ENCODE measurements around the gene MYRFL. TPM values are rescaled to one million over a fixed set of nuclear protein-coding genes. Genes with fewer than 3 reads are reported as not detected.

The MYRFL gene
- total RNA-seq, 1 donor from 2014 or later = not detected

GRCh38 chr12:69866698-69867097 is 41.7 kb downstream of the MYRFL start:
- TF ChIP-seq, protein P1, sequence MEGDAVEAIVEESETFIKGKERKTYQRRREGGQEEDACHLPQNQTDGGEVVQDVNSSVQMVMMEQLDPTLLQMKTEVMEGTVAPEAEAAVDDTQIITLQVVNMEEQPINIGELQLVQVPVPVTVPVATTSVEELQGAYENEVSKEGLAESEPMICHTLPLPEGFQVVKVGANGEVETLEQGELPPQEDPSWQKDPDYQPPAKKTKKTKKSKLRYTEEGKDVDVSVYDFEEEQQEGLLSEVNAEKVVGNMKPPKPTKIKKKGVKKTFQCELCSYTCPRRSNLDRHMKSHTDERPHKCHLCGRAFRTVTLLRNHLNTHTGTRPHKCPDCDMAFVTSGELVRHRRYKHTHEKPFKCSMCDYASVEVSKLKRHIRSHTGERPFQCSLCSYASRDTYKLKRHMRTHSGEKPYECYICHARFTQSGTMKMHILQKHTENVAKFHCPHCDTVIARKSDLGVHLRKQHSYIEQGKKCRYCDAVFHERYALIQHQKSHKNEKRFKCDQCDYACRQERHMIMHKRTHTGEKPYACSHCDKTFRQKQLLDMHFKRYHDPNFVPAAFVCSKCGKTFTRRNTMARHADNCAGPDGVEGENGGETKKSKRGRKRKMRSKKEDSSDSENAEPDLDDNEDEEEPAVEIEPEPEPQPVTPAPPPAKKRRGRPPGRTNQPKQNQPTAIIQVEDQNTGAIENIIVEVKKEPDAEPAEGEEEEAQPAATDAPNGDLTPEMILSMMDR (IDR thresholded peaks at IDR 0.05; ENCODE audit: partially characterized antibody, unreplicated experiment) = no peak
- Mint-ChIP-seq H3K36me3 (ENCODE audit: unreplicated experiment) (no peaks in the 10 kb centered on the region), H3K27ac (ENCODE audit: unreplicated experiment) (no peak overlapping the region), H3K4me1 (ENCODE audit: low read depth, unreplicated experiment) (no peaks in the 10 kb centered on the region), H3K9me3 (ENCODE audit: unreplicated experiment) (no peaks in the 10 kb centered on the region), H3K4me3 (ENCODE audit: unreplicated experiment) (no peak overlapping the region), H3K27me3 (ENCODE audit: unreplicated experiment) (no peaks in the 10 kb centered on the region)
- DNase-seq = no peak

DNA sequence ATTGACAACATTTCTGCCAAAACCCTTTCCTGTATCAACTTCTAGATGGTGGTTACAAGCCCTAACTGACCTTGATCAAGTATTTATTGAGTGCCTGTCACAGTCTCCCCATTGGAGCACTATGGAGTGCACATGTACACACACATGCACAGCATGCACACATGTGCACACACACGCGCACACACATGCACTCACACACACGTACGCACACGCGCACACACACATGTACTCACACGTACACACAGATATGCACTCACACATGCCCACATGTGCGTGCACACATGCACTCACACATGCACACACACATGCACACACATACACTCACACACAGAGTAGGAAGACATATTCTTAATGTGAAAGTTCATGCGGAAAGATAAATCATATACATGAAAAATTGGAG is 43.7 kb downstream of the MYRFL start:
- DNase-seq = no peak
- H3K9me3 Mint-ChIP-seq (ENCODE audit: unreplicated experiment) = no peaks in the 10 kb centered on the region
- TF ChIP-seq, protein P1 (IDR thresholded peaks at IDR 0.05; ENCODE audit: partially characterized antibody, unreplicated experiment) = no peak
- no peak overlapping the region for H3K4me3 Mint-ChIP-seq (ENCODE audit: unreplicated experiment)
- H3K27me3 Mint-ChIP-seq (ENCODE audit: unreplicated experiment) = no peaks in the 10 kb centered on the region
- no peak overlapping the region for H3K27ac Mint-ChIP-seq (ENCODE audit: unreplicated experiment)
- H3K36me3 Mint-ChIP-seq (ENCODE audit: unreplicated experiment) = no peaks in the 10 kb centered on the region
- no peaks in the 10 kb centered on the region for H3K4me1 Mint-ChIP-seq (ENCODE audit: low read depth, unreplicated experiment)

DNA sequence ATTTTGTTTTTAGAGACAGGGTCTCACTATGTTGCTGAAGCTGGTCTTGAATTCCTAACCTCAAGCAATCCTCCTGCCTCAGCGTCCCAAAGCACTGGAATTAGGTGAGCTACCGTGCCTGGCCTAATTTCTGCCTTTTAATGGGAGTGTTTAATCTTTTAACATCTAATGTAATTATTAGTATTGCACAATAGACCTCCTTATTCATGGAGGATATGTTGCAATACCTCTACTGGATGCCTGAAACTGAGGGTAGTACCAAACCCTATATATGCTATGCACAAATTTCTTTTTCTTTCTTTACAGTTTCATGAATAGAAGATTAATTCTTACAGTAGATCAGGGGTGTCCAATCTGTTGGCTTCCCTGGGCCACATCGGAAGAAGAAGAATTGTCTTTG is 47.8 kb downstream of the MYRFL start:
- H3K27ac Mint-ChIP-seq (ENCODE audit: unreplicated experiment) = no peak overlapping the region
- no peaks in the 10 kb centered on the region for H3K4me1 Mint-ChIP-seq (ENCODE audit: low read depth, unreplicated experiment)
- H3K36me3 Mint-ChIP-seq (ENCODE audit: unreplicated experiment) = no peaks in the 10 kb centered on the region
- no peak for DNase-seq
- TF ChIP-seq, protein P1 (IDR thresholded peaks at IDR 0.05; ENCODE audit: partially characterized antibody, unreplicated experiment) = no peak
- peaks cover 1% of the 10 kb centered on the region for H3K27me3 Mint-ChIP-seq (ENCODE audit: unreplicated experiment)
- peaks cover 1% of the 10 kb centered on the region for H3K9me3 Mint-ChIP-seq (ENCODE audit: unreplicated experiment)
- H3K4me3 Mint-ChIP-seq (ENCODE audit: unreplicated experiment) = no peak overlapping the region

GRCh38 chr12:69873429-69873828 is 48.4 kb downstream of the MYRFL start:
- peaks cover 1% of the 10 kb centered on the region for H3K9me3 Mint-ChIP-seq (ENCODE audit: unreplicated experiment)
- H3K4me3 Mint-ChIP-seq (ENCODE audit: unreplicated experiment) = no peak overlapping the region
- no peak overlapping the region for H3K27ac Mint-ChIP-seq (ENCODE audit: unreplicated experiment)
- no peaks in the 10 kb centered on the region for H3K4me1 Mint-ChIP-seq (ENCODE audit: low read depth, unreplicated experiment)
- H3K27me3 Mint-ChIP-seq (ENCODE audit: unreplicated experiment) = peaks cover 1% of the 10 kb centered on the region
- TF ChIP-seq, protein P1 (IDR thresholded peaks at IDR 0.05; ENCODE audit: partially characterized antibody, unreplicated experiment) = no peak
- no peak for DNase-seq
- no peaks in the 10 kb centered on the region for H3K36me3 Mint-ChIP-seq (ENCODE audit: unreplicated experiment)

- TF ChIP-seq, protein P1 (IDR thresholded peaks at IDR 0.05; ENCODE audit: partially characterized antibody, unreplicated experiment) = no peak
- no peak overlapping the region for H3K27ac Mint-ChIP-seq (ENCODE audit: unreplicated experiment)
- no peaks in the 10 kb centered on the region for H3K36me3 Mint-ChIP-seq (ENCODE audit: unreplicated experiment)
- no peak overlapping the region for H3K4me3 Mint-ChIP-seq (ENCODE audit: unreplicated experiment)
- peaks cover 1% of the 10 kb centered on the region for H3K27me3 Mint-ChIP-seq (ENCODE audit: unreplicated experiment)
- no peaks in the 10 kb centered on the region for H3K4me1 Mint-ChIP-seq (ENCODE audit: low read depth, unreplicated experiment)
- H3K9me3 Mint-ChIP-seq (ENCODE audit: unreplicated experiment) = peaks cover 1% of the 10 kb centered on the region
- DNase-seq = no peak
Measured at GRCh38 chr12:69874606-69875005, 49.6 kb downstream of the MYRFL start.
